ENCODE measurements around the gene CST1.

DNA sequence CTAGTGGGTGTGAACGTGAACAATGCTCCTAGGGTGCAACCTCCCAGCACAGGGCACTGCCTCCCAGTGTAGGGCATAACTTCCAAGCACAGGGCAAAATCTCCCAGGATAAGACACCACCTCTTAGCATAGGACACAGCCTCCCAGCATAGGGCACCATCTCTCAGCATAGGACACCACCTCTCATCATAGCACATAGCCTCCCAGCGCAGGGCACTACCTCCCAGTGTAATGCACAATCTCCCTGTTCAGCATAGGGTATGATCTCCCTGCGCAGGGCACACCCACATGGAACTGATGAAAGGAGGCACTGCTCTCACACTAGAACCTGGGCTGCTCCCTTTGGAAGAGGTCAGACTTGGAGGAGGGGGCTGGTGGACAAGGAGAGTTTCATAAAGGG, 21.3 kb upstream of the CST1 start:
- TF ChIP-seq, protein P1, sequence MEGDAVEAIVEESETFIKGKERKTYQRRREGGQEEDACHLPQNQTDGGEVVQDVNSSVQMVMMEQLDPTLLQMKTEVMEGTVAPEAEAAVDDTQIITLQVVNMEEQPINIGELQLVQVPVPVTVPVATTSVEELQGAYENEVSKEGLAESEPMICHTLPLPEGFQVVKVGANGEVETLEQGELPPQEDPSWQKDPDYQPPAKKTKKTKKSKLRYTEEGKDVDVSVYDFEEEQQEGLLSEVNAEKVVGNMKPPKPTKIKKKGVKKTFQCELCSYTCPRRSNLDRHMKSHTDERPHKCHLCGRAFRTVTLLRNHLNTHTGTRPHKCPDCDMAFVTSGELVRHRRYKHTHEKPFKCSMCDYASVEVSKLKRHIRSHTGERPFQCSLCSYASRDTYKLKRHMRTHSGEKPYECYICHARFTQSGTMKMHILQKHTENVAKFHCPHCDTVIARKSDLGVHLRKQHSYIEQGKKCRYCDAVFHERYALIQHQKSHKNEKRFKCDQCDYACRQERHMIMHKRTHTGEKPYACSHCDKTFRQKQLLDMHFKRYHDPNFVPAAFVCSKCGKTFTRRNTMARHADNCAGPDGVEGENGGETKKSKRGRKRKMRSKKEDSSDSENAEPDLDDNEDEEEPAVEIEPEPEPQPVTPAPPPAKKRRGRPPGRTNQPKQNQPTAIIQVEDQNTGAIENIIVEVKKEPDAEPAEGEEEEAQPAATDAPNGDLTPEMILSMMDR (IDR thresholded peaks at IDR 0.05): no peak
- no peak for TF ChIP-seq POLR2A (IDR thresholded peaks at IDR 0.05)
